Measurements from ENCODE around the gene RAB40B. TPM values are rescaled to one million over a fixed set of nuclear protein-coding genes. Genes with fewer than 3 reads are reported as not detected.

Gene RAB40B
- total and polyA plus RNA-seq, 2 donors (not counting 1 experiment from before 2014, with no cell fraction given): 4.7 to 8.0 TPM

DNA sequence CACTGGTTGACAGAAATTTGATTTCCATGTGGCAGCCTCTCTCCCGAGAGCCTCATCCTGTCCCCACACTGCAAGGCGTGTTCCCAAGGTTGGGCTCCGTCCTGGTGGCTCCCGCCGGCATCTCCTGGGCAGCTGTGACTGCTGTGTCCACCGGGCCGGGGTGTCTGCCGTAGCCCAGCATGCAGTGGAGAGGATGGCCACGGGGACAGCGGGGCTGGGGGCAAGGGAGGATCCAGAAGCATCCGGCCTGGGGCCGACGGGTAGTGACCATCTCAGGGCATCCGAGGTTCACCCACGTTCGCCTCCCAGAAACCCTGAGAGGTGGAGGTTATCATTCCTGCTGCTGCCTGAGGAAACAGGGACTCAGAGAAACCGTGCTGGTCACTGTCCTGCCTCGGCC, 7.3 kb upstream of the RAB40B start:
- Mint-ChIP-seq H3K27ac (no peak overlapping the region), H3K4me1 (peaks cover 9% of the 10 kb centered on the region), H3K4me3 (no peak overlapping the region), H3K27me3 (no peaks in the 10 kb centered on the region), H3K9me3 (ENCODE audit: insufficient read depth) (no peaks in the 10 kb centered on the region)
- Histone ChIP-seq H3K27me3 (replicated peaks in 1 of 4; ENCODE audit: control extremely low read depth in 1 of 4, control insufficient read depth in 3 of 4, insufficient read depth in 4 of 4, low read length in 3 of 4) (no peaks in the 10 kb centered on the region), H3K4me3 (ENCODE audit: control extremely low read depth in 1 of 5, extremely low read depth in 1 of 5, insufficient read depth in 1 of 5, low read depth in 2 of 5, low read length in 4 of 5) (no peak overlapping the region), H3K9me3 (ENCODE audit: control extremely low read depth in 1 of 3, control insufficient read depth in 2 of 3, insufficient read depth in 1 of 3, low read length in 2 of 3) (no peaks in the 10 kb centered on the region), H3K36me3 (replicated peaks in 1 of 2; ENCODE audit: control extremely low read depth in 1 of 2, control insufficient read depth in 1 of 2, extremely low read depth in 1 of 2, insufficient read depth in 2 of 2, low read length in 1 of 2) (no peaks in the 10 kb centered on the region), H3K79me2 (ENCODE audit: control insufficient read depth, insufficient read depth, low read length) (no peaks in the 10 kb centered on the region), H3K9ac (ENCODE audit: low read length) (no peak overlapping the region), H3K27ac (ENCODE audit: low read length in 2 of 2) (no peak overlapping the region), H4K20me1 (ENCODE audit: control insufficient read depth, insufficient read depth, low read length, poor library complexity, severe bottlenecking) (no peaks in the 10 kb centered on the region), H2AFZ (ENCODE audit: insufficient read depth, low read depth, low read length, poor library complexity, severe bottlenecking) (no peak overlapping the region), H3K4me1 (ENCODE audit: control insufficient read depth in 2 of 2, insufficient read depth in 2 of 2, low read length in 2 of 2) (peaks cover 3 to 20% of the 10 kb centered on the region in 2 donors), H3K4me2 (replicated peaks; ENCODE audit: low read depth, low read length, poor library complexity, severe bottlenecking) (no peak overlapping the region)
- POLR2A ChIA-PET: no interaction called here
- WGBS (ENCODE audit: insufficient coverage): 97% methylated on average over 17 of the region's 18 CpGs
- CTCF ChIA-PET: no interaction called here
- TF ChIP-seq, protein P1, sequence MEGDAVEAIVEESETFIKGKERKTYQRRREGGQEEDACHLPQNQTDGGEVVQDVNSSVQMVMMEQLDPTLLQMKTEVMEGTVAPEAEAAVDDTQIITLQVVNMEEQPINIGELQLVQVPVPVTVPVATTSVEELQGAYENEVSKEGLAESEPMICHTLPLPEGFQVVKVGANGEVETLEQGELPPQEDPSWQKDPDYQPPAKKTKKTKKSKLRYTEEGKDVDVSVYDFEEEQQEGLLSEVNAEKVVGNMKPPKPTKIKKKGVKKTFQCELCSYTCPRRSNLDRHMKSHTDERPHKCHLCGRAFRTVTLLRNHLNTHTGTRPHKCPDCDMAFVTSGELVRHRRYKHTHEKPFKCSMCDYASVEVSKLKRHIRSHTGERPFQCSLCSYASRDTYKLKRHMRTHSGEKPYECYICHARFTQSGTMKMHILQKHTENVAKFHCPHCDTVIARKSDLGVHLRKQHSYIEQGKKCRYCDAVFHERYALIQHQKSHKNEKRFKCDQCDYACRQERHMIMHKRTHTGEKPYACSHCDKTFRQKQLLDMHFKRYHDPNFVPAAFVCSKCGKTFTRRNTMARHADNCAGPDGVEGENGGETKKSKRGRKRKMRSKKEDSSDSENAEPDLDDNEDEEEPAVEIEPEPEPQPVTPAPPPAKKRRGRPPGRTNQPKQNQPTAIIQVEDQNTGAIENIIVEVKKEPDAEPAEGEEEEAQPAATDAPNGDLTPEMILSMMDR (IDR thresholded peaks at IDR 0.05): no peak
- no peak for TF ChIP-seq EZH2 (IDR thresholded peaks at IDR 0.05; ENCODE audit: borderline replicate concordance, insufficient read depth, low read depth, low read length, poor library complexity, severe bottlenecking)
- no peak for DNase-seq
- intact Hi-C loops (cut with micrococcal nuclease): no loop called here
- no peak for ATAC-seq (ENCODE audit: low read depth)

DNA sequence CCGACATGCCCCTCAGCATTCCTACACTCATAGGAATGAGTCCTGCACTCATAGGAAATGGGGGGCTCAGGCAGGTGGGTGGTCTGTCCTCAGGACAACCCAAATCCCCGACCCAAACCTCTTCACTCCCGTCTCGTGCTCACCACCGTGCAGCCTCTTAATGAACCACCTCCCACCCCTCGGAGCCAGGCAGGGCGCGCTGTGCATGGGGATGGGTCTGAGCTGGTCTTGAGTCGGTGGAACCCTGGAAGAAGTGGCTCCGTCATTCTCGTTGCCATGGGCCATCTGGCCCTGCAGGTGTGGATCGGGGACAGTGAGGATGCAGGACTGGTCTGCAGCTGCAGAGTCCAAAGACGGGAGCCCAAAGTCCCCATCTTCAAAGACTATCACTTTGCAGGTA, 6.4 kb upstream of the RAB40B start:
- Histone ChIP-seq H3K4me2 (replicated peaks; ENCODE audit: low read depth, low read length, poor library complexity, severe bottlenecking) (no peak overlapping the region), H4K20me1 (ENCODE audit: control insufficient read depth, insufficient read depth, low read length, poor library complexity, severe bottlenecking) (no peaks in the 10 kb centered on the region), H2AFZ (ENCODE audit: insufficient read depth, low read depth, low read length, poor library complexity, severe bottlenecking) (no peak overlapping the region), H3K36me3 (replicated peaks in 1 of 2; ENCODE audit: control extremely low read depth in 1 of 2, control insufficient read depth in 1 of 2, extremely low read depth in 1 of 2, insufficient read depth in 2 of 2, low read length in 1 of 2) (no peaks in the 10 kb centered on the region), H3K4me3 (ENCODE audit: control extremely low read depth in 1 of 5, extremely low read depth in 1 of 5, insufficient read depth in 1 of 5, low read depth in 2 of 5, low read length in 4 of 5) (no peak overlapping the region), H3K4me1 (ENCODE audit: control insufficient read depth in 2 of 2, insufficient read depth in 2 of 2, low read length in 2 of 2) (peaks cover 3 to 20% of the 10 kb centered on the region in 2 donors), H3K27me3 (replicated peaks in 1 of 4; ENCODE audit: control extremely low read depth in 1 of 4, control insufficient read depth in 3 of 4, insufficient read depth in 4 of 4, low read length in 3 of 4) (no peaks in the 10 kb centered on the region), H3K9me3 (ENCODE audit: control extremely low read depth in 1 of 3, control insufficient read depth in 2 of 3, insufficient read depth in 1 of 3, low read length in 2 of 3) (no peaks in the 10 kb centered on the region), H3K27ac (ENCODE audit: low read length in 2 of 2) (no peak overlapping the region), H3K79me2 (ENCODE audit: control insufficient read depth, insufficient read depth, low read length) (no peaks in the 10 kb centered on the region), H3K9ac (ENCODE audit: low read length) (no peak overlapping the region)
- Mint-ChIP-seq H3K27me3 (no peaks in the 10 kb centered on the region), H3K4me3 (no peak overlapping the region), H3K4me1 (peaks cover 9% of the 10 kb centered on the region), H3K27ac (no peak overlapping the region), H3K9me3 (ENCODE audit: insufficient read depth) (no peaks in the 10 kb centered on the region)
- no peak for DNase-seq
- CTCF ChIA-PET: no interaction called here
- intact Hi-C loops (cut with micrococcal nuclease): no loop called here
- WGBS (ENCODE audit: insufficient coverage): 82% methylated on average over 4 of the region's 13 CpGs
- POLR2A ChIA-PET: no interaction called here
- TF ChIP-seq EZH2 (IDR thresholded peaks at IDR 0.05; ENCODE audit: borderline replicate concordance, insufficient read depth, low read depth, low read length, poor library complexity, severe bottlenecking): no peak
- TF ChIP-seq, protein P1 (IDR thresholded peaks at IDR 0.05): no peak
- no peak for ATAC-seq (ENCODE audit: low read depth)

All from B cell (primary cell).